Measurements from ENCODE around the gene SPATA9.
"Not testable (repeated sequence)": the region's sequence is repeated elsewhere in the genome, so short reads cannot be mapped to it uniquely, and the experiment has no call there.

Gene SPATA9

GRCh38 chr5:95715799-95716461 lies 33.1 kb upstream of the SPATA9 start:
- no peak for DNase-seq

DNA sequence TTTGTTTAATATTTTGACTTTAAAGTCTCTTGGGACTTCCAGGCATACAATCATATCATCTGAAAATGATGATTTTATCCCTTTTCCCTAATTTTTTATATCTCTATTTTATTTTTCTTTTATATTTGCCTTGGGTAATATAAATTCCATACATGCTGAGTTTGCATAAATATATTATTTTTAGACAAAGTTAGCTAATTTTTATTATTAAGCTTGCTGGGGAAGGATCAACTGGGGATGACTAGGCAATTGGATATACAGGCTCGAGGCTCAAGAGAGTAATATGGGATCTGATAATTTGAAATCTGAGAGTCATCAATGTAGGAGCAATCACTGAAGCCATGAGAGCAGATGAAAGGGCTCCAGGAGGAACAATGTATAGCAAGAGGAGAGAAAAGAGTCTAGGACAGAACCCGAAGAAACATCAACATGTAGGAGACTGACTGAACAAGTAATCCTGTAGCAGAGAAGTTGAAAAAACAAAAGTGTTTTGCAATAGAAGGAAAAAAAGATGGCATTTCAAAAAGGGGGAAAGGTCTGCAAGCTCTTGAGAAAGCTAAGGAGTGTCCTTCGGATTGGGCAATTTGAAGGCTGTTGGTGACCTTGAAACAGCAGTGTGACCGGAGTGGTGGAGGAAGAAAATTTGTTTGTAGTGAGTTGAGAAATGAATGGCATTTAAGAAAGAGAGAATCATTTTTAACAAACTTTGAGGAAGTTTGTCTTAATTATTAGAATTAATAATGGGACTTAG lies 31.3 kb upstream of the SPATA9 start:
- DNase-seq: no peak

GRCh38 chr5:95713246-95713645 lies 30.5 kb upstream of the SPATA9 start:
- DNase-seq: not testable (repeated sequence)

DNA sequence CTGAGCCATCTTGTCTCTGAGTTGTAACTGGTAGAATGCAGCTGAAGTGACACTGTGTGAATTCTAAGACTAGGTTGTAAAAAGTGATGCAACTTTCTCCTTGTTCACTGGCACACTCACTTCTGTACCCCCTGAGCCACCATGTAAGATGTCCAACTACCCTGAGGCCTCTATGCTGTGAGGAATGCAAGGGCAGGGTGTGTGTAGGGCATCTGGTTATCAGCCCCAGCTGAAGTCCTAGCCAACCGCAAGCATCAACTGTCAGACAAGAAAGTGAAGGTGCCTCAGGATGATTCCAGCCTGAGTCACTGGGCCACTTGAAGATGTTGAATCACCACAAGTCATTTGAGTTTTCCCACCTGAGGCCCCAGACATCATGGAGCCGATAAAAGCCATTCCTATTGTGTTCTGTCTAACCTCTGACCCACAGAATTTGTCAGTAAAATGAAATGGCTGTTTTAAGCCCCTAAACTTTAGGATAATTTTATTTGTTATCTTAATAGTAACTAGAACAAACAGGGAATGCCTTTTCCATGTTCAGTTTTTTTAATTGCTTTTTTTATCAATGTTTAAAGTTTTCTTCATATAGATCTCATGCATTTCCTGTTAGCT lies 29.7 kb upstream of the SPATA9 start:
- DNase-seq: no peak

DNA sequence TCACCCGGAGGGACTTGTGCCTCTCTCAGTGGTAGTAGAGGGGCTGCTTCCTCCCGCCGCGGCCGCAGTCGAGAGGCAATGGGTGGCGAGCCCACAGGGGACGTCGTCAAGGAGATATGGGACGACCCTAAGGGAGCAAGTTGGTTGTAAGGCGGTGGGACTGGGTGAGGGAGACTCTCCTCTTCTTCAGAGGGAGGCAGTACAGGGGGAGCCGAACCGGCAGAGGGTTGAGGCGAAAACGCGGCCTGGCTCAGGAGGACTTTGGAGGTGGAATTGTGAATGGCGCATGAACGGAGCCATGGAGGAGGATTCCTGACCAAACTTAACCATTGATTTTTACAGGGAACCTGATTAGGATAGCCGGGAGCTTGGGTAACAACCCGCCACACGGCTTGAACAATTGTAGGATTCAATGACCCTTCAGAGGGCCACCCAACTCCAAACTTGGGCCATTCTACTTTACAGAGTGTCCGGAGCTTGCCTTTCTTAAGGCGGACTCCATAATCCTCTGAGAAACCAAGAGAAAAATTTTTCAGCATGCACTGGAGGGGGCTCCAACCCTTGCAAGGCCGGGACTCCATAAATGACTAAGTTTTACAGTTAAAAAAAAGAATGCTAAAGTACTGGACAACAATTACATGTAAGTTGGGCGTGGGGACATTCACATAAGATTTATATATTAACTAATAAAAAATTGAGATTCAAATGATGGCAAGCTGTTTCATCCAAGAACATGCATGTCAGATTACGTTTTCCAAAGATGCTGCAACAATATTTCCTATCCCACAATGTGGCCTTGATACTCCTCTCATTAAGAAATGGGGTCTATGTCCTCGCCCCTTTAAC lies 28.9 kb upstream of the SPATA9 start:
- DNase-seq: no peak

DNA sequence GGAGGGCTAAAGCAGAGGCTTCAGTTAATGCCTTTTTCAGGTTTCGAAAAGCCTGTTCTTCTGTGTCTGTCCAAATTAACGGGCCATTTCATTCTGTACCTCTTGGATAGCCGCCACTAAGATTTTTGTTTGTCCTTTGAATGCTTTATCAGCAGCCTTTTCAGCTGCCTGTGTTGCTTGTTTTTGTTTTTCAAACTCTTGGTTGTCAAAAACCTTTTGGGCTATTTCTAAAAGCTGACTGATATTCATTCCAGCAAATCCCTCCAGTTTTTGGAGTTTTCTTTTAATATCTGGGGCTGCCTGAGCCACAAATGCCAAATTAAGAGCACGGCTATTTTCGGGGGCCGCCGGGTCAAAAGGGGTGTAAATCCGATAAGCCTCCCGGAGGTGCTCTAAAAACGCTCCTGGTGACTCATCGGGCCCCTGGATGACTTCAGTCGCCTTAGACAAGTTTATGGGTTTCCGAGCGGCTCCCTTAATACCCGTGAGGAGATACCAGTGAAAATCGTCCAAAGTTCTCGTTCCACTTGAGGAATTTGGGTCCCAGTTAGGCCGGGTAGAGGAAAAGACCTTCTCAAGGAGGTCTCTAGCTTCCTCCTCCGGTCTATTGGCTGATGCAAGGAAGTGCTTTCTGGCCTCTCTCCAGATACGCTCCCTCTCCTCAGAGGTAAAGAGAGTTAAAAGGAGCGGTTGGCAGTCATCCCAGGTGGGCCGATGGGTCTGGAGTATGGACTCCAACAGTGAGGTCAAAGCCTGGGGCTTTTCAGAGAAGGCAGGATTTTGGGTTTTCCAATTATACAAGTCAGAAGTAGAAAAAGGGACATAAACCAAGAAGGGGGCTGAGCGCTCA lies 28.1 kb upstream of the SPATA9 start:
- DNase-seq: not testable (repeated sequence)

DNA sequence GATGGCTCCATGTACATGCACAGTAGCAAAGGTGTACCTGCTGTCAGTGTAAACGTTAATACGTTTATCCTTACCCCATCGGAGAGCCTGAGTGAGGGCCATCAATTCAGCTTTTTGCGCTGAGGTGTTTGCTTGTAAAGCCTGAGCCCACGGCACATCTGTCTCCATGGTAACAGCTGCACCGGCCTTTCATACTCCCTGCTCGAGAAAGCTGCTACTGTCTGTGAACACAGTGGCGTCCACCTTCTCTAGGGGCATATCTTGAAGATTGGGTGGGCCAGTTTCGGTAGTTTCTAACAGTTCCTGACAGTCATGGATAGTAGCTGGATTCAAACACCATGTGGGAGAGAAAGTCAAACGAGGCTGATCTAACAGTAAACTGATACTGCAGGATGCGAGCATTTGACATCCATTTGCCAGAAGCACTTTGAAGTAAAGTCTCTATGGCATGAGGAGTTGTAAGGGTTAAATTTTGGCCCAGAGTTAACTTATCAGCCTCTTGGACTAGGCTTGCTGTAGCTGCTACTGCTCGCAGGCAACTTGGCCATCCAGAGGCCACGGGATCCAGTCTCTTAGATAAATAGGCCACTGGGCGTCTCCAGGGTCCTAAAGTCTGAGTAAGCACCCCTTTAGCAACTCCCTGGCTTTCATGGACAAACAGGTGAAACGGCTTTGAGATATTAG lies 27.3 kb upstream of the SPATA9 start:
- no peak for DNase-seq

DNA sequence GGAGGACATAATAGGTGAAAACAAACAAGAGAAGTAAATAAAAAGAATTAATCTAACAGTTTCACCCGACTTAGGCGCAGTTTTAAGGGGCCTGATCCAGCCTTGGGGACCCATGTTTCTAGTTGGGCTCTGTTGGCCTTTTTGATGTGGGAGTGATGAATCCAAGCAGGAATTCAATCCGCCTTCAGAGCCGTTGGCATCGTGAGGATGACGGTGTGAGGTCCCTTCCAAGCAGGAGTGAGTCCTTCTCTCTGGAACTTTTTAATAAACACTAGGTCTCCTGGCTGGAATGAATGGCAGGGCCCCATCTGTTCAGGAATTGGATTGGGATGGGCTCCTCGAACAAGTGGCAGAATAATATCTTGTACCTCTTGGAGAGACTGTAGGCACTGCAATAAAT lies 26.1 kb upstream of the SPATA9 start:
- no peak for DNase-seq

DNA sequence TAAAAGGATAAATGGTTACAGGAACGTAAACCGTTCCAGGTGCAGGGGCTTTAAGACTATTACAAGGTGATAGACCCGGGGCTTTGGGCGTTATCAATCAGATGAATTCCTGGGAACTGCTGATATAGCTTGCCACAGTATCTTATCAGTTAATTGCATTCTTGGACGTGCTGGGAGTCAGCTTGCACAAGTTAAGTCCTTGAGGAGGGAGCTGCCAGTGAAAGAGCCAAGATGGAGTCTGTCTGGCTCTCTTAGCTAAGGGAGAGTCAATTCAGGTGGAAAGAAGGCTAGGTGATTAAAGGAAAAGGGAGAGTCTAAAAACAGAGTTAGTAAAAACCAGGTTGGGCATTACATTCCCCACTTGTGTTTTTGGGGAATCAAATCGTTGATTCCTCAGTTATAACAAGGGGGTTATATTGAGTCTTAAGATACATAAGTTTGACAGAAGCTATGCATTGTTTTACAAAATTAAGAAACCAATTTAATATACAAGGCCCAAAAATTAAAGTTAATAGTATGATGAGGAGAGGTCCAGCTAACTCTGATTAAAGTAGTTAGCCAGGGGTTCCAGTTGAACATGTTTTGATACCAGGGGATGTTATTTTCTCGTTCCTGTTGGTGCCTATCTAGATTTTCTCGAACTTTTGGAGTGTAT lies 24.9 kb upstream of the SPATA9 start:
- not testable (repeated sequence) for DNase-seq

DNA sequence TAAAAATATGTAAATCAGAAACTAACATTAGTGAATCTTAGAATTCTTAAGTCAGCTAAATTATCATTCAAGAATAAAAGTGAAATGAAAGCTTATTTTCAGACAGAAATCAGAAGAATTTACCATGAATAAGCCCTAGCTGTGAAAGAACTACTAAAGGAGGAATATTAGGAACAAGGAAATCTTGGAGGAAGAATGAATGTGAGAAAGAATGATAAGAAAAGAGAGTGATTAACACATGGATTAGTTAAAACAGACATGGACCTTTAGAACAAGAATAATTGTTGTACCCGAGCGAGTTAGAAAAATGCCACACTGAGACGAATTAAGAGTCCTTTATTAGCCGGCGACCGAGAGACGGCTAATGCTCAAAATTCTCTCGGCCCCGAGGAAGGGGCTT lies 24.3 kb upstream of the SPATA9 start:
- no peak for DNase-seq

DNA sequence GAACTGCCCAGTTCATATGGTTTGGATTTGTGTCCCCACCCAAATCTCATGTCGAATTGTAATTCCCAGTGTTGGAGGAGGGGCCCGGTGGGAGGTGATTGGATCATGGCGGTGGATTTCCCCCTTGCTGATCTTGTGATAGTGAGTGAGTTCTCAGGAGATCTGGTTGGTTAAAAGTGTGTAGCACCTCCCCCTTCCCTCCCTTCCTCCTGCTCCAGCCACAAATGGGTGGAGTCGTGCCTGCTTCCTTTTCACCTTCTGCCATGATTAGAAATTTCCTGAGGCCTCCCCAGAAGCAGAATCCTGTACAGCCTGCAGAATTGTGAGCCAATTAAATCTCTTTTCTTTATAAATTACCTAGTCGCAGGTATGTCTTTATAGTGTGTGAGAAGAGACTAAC lies 23.4 kb upstream of the SPATA9 start:
- DNase-seq: not testable (repeated sequence)

DNA sequence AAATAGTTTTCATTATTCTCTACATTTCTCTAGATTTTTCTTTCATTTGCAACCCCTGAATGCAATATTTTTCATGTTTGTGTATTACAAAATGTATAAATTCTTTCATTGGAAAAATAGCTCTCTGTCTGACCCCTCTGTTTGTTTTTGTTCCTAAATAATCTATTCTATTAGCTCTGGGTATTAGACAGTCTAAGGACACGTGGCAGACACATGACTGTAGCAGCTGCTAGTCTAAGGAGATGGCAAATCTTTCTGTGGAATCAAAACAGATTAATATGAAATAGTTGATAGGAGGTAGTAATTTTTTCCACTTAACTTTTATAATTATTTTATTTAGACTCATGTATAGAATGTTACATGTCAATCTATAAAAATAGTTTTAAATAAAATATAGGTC lies 21.4 kb upstream of the SPATA9 start:
- DNase-seq: no peak

GRCh38 chr5:95701074-95701473 lies 18.3 kb upstream of the SPATA9 start:
- no peak for DNase-seq

DNA sequence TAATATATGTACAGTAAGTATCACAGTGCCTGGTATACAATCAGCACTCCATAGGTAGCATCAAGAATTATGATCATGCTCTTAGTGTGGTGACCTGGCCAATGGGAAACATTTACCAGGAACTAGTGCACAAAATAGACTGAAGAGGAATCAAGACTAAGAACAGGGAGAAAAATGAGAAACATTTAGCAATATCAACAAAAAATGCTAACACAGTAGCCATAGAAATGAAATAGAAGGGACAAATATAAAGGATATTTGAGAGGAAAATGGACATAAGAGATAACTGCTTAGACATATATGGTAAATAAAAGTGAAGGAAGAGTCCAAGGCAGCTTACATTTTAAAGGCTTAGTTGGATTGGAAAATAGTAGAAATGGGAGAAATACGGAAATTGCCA lies 16.5 kb upstream of the SPATA9 start:
- DNase-seq: no peak

GRCh38 chr5:95697781-95698681 lies 15.2 kb upstream of the SPATA9 start:
- no peak for DNase-seq

DNA sequence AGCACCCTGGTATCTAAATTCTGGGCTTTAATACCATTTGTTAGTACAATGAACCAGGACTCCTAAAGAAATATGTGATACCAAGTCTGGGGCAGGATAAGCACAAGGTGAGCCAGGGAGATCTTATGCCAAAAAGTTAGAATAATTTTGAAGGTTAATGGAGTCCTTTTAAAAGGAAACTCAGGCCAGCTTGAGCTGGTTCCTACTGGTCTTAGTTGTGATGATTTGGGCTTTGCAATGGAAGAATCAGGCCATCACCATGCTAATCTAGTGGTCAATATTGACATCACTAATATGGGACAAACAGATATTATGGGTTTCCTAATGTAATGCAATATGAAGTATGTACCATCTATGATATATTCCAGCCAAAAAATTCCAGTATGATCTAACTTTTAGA lies 7.5 kb upstream of the SPATA9 start:
- DNase-seq: no peak

DNA sequence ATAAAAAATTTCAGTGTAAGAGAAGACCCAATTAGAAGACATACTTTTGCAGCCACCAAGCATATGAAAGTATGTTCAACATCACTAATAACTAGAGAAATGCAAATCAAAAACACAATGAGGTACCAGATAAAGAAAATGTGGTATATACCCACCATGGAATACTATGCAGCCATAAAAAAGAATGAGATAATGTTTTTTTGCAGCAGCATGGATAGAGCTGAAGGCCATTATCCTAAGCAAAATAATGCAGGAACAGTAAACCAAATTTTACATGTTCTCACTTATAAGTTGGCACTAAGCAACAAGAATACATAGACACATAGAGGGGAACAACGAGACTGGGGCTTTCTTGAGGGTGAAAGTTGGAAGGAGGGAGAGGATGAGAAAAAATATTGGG lies 6.9 kb upstream of the SPATA9 start:
- no peak for DNase-seq

DNA sequence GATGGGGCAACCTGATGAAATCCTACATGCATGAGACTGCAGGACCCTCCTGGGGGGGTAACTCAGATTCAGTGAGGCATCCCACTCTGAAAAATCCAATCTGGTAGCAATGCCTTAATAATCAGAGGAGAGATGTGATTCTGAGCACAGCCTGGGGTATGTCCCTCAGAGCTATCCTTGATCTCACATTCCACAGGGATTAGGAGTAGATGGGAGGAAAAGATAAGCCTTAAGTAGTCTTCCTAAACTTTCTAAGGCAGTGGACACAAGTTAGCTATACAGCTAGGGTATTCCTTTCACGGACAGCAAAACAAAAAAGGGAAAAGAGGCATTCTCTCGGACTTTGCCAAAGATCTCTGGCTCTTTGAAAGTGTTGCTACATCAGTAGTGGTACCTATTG lies 3.9 kb upstream of the SPATA9 start:
- no peak for DNase-seq

- DNase-seq: no peak
These were observed 1.6 kb upstream of the SPATA9 start for GRCh38 chr5:95684361-95684760.

DNA sequence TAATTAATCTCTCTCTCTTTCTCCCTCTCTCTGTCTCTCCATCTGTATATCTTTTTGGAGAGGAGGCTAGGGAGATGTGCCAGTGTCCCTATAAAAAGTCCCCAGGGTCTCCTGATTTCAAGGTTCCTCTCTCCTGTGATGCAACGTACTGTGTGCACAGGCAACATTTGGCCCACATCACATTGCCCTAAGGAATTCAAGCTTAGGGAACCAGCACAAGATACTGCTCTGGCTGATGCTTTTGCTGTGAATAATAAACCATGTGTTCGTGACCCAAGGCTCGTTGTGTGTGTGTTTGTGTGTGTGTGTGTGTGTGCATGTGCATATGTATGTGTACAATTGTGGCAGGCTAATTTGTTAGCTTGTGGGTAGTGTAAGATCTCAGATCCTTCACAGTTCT lies 9.7 kb downstream of the SPATA9 start:
- no peak for DNase-seq

All from effector CD4-positive, alpha-beta T cell (primary cell).